Measurements from ENCODE around the gene KIF26B. TPM values are rescaled to one million over a fixed set of nuclear protein-coding genes. Genes with fewer than 3 reads are reported as not detected.

Gene KIF26B
- polyA plus RNA-seq, 1 of the 3 experiments (the other 2 are of a cell fraction) = 2.6 TPM

DNA sequence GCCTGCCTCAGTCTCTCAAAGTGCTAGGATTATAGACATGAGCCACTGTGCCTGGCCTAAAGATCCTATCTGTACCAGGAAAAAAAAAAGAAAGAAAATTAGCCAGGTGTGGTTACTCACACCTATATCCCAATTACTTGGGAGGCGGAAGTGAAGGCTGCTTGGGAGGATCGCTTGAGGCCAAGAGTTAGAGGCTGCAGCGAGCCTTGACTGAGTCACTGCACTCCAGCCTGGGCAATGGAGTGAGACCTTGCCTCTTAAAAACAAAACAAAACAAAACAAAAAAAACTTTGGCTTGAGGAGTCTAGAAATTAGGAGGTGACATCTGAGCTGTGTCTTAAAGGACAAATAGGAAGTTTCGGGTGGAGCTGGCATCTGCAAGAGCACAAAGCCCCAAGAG lies 38.7 kb upstream of the KIF26B start:
- DNase-seq = no peak
- Histone ChIP-seq H2AFZ (ENCODE audit: low read depth) (no peak overlapping the region), H3K4me3 (ENCODE audit: low read depth in 2 of 2, low read length in 1 of 2) (no peak overlapping the region), H3K9me2 (no peaks in the 10 kb centered on the region), H4K20me1 (ENCODE audit: insufficient read depth) (no peaks in the 10 kb centered on the region), H3K36me3 (replicated peaks in 1 of 2; ENCODE audit: control insufficient read depth in 1 of 2, insufficient read depth in 2 of 2, low read length in 1 of 2) (no peaks in the 10 kb centered on the region), H3K4me2 (no peak overlapping the region), H3K9me3 (no peaks in the 10 kb centered on the region), H3K9ac (no peak overlapping the region), H3F3A (replicated peaks; ENCODE audit: insufficient read depth) (no peaks in the 10 kb centered on the region), H3K4me1 (ENCODE audit: control insufficient read depth in 1 of 2, insufficient read depth in 2 of 2, low read depth in 1 of 2, low read length in 1 of 2) (no peaks in the 10 kb centered on the region), H3K79me2 (ENCODE audit: insufficient read depth) (no peaks in the 10 kb centered on the region), H3K27me3 (ENCODE audit: insufficient read depth) (no peaks in the 10 kb centered on the region), H3K27ac (ENCODE audit: low read depth in 2 of 2, low read length in 1 of 2) (no peak overlapping the region)
- TF ChIP-seq, protein P1, sequence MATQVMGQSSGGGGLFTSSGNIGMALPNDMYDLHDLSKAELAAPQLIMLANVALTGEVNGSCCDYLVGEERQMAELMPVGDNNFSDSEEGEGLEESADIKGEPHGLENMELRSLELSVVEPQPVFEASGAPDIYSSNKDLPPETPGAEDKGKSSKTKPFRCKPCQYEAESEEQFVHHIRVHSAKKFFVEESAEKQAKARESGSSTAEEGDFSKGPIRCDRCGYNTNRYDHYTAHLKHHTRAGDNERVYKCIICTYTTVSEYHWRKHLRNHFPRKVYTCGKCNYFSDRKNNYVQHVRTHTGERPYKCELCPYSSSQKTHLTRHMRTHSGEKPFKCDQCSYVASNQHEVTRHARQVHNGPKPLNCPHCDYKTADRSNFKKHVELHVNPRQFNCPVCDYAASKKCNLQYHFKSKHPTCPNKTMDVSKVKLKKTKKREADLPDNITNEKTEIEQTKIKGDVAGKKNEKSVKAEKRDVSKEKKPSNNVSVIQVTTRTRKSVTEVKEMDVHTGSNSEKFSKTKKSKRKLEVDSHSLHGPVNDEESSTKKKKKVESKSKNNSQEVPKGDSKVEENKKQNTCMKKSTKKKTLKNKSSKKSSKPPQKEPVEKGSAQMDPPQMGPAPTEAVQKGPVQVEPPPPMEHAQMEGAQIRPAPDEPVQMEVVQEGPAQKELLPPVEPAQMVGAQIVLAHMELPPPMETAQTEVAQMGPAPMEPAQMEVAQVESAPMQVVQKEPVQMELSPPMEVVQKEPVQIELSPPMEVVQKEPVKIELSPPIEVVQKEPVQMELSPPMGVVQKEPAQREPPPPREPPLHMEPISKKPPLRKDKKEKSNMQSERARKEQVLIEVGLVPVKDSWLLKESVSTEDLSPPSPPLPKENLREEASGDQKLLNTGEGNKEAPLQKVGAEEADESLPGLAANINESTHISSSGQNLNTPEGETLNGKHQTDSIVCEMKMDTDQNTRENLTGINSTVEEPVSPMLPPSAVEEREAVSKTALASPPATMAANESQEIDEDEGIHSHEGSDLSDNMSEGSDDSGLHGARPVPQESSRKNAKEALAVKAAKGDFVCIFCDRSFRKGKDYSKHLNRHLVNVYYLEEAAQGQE (IDR thresholded peaks at IDR 0.05; ENCODE audit: low read depth, low read length) = no peak
- TF ChIP-seq, protein P2, sequence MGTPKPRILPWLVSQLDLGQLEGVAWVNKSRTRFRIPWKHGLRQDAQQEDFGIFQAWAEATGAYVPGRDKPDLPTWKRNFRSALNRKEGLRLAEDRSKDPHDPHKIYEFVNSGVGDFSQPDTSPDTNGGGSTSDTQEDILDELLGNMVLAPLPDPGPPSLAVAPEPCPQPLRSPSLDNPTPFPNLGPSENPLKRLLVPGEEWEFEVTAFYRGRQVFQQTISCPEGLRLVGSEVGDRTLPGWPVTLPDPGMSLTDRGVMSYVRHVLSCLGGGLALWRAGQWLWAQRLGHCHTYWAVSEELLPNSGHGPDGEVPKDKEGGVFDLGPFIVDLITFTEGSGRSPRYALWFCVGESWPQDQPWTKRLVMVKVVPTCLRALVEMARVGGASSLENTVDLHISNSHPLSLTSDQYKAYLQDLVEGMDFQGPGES (IDR thresholded peaks at IDR 0.05; ENCODE audit: low read depth, low read length) = no peak
- TF ChIP-seq RFX5 (IDR thresholded peaks at IDR 0.05; ENCODE audit: low read length) (no peak), SMC3 (IDR thresholded peaks at IDR 0.05; ENCODE audit: low read depth, low read length) (no peak), YY1 (IDR thresholded peaks at IDR 0.05; ENCODE audit: low read depth) (no peak), EP300 (IDR thresholded peaks at IDR 0.05; ENCODE audit: borderline replicate concordance in 1 of 2, low read depth in 1 of 2, low read length in 1 of 2) (no peak), MEF2A (IDR thresholded peaks at IDR 0.05; ENCODE audit: borderline replicate concordance, low read depth) (no peak), TAF1 (IDR thresholded peaks at IDR 0.05; ENCODE audit: borderline replicate concordance, low read depth, low read length) (no peak), SIN3A (IDR thresholded peaks at IDR 0.05; ENCODE audit: borderline replicate concordance, low read depth, low read length) (no peak), TEAD4 (IDR thresholded peaks at IDR 0.05; ENCODE audit: borderline replicate concordance, insufficient read depth) (no peak), EZH2phosphoT487 (IDR thresholded peaks at IDR 0.05; ENCODE audit: borderline replicate concordance, low read depth) (no peak), MXI1 (IDR thresholded peaks at IDR 0.05; ENCODE audit: low read depth, low read length) (no peak), NFIC (IDR thresholded peaks at IDR 0.05; ENCODE audit: borderline replicate concordance) (no peak), FOXM1 (IDR thresholded peaks at IDR 0.05; ENCODE audit: low read depth) (no peak), JUND (IDR thresholded peaks at IDR 0.05) (no peak)
- TF ChIP-seq, protein P3, sequence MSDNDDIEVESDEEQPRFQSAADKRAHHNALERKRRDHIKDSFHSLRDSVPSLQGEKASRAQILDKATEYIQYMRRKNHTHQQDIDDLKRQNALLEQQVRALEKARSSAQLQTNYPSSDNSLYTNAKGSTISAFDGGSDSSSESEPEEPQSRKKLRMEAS (IDR thresholded peaks at IDR 0.05; ENCODE audit: low read depth) = no peak
- TF ChIP-seq, protein P4, sequence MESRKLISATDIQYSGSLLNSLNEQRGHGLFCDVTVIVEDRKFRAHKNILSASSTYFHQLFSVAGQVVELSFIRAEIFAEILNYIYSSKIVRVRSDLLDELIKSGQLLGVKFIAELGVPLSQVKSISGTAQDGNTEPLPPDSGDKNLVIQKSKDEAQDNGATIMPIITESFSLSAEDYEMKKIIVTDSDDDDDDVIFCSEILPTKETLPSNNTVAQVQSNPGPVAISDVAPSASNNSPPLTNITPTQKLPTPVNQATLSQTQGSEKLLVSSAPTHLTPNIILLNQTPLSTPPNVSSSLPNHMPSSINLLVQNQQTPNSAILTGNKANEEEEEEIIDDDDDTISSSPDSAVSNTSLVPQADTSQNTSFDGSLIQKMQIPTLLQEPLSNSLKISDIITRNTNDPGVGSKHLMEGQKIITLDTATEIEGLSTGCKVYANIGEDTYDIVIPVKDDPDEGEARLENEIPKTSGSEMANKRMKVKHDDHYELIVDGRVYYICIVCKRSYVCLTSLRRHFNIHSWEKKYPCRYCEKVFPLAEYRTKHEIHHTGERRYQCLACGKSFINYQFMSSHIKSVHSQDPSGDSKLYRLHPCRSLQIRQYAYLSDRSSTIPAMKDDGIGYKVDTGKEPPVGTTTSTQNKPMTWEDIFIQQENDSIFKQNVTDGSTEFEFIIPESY (IDR thresholded peaks at IDR 0.05; ENCODE audit: borderline replicate concordance, low read depth) = no peak
- TF ChIP-seq, protein P5, sequence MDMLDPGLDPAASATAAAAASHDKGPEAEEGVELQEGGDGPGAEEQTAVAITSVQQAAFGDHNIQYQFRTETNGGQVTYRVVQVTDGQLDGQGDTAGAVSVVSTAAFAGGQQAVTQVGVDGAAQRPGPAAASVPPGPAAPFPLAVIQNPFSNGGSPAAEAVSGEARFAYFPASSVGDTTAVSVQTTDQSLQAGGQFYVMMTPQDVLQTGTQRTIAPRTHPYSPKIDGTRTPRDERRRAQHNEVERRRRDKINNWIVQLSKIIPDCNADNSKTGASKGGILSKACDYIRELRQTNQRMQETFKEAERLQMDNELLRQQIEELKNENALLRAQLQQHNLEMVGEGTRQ (IDR thresholded peaks at IDR 0.05; ENCODE audit: borderline replicate concordance, low read depth, low read length) = no peak
- TF ChIP-seq, protein P6, sequence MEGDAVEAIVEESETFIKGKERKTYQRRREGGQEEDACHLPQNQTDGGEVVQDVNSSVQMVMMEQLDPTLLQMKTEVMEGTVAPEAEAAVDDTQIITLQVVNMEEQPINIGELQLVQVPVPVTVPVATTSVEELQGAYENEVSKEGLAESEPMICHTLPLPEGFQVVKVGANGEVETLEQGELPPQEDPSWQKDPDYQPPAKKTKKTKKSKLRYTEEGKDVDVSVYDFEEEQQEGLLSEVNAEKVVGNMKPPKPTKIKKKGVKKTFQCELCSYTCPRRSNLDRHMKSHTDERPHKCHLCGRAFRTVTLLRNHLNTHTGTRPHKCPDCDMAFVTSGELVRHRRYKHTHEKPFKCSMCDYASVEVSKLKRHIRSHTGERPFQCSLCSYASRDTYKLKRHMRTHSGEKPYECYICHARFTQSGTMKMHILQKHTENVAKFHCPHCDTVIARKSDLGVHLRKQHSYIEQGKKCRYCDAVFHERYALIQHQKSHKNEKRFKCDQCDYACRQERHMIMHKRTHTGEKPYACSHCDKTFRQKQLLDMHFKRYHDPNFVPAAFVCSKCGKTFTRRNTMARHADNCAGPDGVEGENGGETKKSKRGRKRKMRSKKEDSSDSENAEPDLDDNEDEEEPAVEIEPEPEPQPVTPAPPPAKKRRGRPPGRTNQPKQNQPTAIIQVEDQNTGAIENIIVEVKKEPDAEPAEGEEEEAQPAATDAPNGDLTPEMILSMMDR (IDR thresholded peaks at IDR 0.05) = no peak
- TF ChIP-seq, protein P7, sequence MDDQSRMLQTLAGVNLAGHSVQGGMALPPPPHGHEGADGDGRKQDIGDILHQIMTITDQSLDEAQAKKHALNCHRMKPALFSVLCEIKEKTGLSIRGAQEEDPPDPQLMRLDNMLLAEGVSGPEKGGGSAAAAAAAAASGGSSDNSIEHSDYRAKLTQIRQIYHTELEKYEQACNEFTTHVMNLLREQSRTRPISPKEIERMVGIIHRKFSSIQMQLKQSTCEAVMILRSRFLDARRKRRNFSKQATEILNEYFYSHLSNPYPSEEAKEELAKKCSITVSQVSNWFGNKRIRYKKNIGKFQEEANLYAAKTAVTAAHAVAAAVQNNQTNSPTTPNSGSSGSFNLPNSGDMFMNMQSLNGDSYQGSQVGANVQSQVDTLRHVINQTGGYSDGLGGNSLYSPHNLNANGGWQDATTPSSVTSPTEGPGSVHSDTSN (IDR thresholded peaks at IDR 0.05) = no peak
- ChIA-PET POLR2A (no interaction called here), CTCF (interaction anchor here (0.8 kb wide), 1 partner anchor 22 kb away, joined by 3 read pairs; no protein-coding TSS in a partner anchor)
- 95% methylated on average over 4 of the region's 4 CpGs for WGBS (ENCODE audit: low lambda C conversion rate)

Data from SK-N-SH (cell line).